ENCODE results near the gene KIAA0513.
A peak's percentile ranks its signal among the peaks of the same experiment; 100 is the strongest.
"Not testable (repeated sequence)": the region's sequence is repeated elsewhere in the genome, so short reads cannot be mapped to it uniquely, and the experiment has no call there.

KIAA0513 gene

DNA sequence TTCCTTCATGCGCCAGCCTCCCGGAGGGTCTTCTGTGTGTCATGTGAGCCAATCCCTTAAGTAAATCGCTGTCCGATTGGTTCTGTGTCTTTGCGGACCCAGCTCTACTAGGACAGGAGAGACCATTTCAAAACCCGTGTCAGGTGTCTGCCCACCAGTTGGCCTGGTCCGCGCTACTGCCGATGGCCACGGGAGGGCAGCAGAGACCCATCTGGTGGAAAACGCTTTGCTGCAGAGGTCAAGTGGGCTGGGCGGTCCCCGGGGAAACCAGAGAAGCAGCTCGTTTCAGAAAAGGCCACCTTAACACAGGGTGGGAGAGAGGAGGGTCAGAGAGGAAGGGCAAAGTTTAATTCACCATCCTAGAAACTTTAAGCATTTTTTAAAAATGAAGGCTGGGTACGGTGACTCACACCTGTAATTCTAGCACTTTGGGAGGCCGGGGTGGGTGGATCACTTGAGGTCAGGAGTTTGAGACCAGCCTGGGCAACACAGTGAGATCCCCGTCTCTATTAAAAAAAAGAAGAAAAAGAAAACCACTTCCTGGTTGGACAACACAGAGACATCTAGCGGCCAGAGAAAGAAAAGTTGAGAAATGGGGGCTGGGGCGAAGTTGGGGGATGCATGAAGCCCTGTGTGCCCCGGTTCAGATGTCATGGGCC lies 87.4 kb downstream of the KIAA0513 start:
- peak; percentile 95 for FAIRE-seq

DNA sequence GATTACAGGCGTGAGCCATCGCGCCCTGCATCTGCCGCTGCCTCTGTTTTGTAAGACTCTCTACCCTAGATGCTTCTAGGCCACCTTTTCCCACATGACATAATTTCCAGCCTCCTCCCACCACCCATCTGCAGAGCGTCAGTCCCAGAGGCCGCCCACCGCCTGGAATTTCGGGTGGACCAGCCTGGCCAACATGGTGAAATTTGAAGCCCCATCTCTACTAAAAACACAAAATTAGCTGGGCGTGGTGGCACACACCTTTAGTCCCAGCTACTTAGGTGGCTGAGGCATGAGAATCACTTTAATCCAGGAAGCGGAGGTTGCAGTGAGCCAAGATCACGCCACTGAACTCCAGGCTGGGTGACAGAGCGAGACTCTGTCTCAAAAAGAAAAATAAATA lies 89.8 kb downstream of the KIAA0513 start:
- no peak for FAIRE-seq

GRCh38 chr16:85120006-85120340 lies 92.4 kb downstream of the KIAA0513 start:
- no peak for FAIRE-seq

GRCh38 chr16:85123441-85123840 lies 95.8 kb downstream of the KIAA0513 start:
- FAIRE-seq, result not testable (repeated sequence)

DNA sequence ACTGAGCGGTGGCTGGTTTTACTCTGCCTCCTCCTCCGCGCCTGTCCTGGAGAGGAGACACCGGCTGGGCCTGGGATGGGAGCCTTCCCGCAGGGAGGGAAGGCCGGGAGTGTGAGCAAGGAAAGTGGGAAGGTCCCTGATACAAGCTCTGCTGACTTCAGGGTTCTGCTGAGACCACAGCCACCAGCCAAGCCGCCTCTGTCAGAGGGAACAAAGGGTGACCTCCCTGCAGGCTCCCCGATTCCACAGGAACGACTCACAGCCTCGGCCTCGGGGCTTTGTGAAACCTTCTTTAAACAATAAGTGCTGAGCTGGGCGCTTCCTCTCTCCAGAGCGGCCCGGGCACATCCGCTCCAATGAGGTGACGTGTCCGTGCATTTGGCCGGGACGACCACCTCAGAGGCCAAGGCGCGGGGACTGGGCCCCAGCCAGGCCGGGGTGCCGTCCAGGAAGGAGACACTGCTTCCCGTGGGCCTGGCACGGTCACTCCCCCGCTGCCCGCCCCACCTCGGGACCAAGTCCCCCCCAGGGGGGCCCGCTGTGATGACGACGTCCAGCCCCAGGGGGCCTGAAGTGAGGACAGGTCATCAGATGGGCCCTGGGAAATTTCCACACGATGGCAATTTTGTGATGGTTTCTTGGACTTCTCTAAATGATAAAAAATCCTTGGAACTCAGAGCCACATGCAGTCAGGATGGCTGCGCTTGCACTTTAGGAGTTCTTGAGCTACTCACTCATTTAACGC lies 96.5 kb downstream of the KIAA0513 start:
- FAIRE-seq, result no peak

GRCh38 chr16:85124636-85125346 lies 97.2 kb downstream of the KIAA0513 start:
- no peak for FAIRE-seq

DNA sequence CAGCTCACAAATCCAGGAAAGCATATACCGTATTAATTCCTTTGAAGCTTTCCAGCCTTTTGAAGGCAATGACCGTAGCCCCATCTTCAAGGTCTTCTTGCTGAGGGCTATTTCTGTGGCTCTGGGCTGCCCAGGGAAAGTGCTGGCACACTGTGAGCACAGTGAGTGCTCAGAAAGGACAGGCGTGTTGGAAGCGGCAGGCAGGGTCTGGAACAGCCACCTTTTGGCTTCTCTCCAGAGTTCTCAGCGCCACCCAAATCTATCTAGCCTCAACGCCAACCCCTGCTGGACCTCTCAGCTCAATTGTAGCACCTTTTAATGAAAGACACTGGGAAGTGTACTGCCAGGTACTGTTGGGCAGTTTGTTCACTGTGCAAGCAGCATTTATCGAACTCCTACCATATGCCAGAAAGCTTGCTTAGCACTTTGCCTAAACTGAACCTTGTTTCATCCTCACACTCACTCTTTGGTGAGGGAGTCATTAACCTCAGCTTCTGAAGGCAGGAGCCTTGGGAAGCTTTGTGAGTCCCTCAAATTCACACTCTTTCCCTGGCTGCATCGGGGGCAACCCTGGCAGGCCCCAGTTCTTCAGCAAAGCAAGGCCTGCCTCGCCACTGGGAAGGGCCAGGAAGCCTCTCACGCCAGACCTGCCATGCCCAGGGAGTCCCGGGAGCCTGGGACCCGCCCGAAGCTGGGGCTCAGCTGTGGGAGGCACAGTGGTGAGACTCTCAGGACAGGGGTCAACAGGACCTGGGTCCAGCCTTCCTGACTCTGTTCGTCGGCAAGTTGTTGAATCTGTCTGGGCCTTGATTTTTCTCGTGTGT lies 98.2 kb downstream of the KIAA0513 start:
- FAIRE-seq, result no peak

GRCh38 chr16:85126394-85126704 lies 98.8 kb downstream of the KIAA0513 start:
- FAIRE-seq, result no peak

DNA sequence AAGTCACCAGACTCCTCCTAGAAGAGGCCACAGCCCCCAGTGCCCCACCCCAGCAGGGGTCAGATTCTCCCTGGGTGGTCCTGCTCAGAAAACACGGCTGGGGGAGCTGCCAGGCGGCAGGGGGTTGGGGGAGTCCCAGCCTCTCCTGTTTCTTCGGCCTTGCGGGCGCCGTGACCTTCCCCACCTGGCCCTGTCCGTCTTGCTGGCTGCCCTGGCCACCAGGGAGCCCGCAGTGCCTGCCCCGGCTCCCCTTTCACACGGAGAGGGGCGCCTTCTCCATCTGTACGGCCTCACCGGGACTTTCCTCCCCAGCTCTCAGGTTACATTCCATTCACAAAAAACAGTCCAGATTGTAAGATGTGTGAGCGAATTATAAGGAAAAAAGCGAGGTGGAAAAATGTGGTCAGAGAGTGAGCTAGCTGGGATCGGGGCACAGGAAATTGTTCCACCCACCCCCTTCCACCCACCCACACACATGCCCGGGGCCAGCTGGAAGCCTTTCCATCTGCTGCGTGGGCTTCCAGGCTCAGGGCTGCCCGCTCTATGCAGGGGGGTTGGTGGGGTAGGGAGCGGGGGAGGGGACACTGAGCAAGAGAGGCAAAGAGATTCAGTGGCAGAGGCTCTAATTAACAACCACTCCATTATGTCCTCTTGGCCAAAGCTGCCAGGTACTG lies 99.2 kb downstream of the KIAA0513 start:
- FAIRE-seq, result peak; percentile 77

- no peak for FAIRE-seq
Observed at GRCh38 chr16:85127379-85127723, 99.8 kb downstream of the KIAA0513 start.

- FAIRE-seq, result no peak
Observed at GRCh38 chr16:85128079-85128837, 100.7 kb downstream of the KIAA0513 start.

DNA sequence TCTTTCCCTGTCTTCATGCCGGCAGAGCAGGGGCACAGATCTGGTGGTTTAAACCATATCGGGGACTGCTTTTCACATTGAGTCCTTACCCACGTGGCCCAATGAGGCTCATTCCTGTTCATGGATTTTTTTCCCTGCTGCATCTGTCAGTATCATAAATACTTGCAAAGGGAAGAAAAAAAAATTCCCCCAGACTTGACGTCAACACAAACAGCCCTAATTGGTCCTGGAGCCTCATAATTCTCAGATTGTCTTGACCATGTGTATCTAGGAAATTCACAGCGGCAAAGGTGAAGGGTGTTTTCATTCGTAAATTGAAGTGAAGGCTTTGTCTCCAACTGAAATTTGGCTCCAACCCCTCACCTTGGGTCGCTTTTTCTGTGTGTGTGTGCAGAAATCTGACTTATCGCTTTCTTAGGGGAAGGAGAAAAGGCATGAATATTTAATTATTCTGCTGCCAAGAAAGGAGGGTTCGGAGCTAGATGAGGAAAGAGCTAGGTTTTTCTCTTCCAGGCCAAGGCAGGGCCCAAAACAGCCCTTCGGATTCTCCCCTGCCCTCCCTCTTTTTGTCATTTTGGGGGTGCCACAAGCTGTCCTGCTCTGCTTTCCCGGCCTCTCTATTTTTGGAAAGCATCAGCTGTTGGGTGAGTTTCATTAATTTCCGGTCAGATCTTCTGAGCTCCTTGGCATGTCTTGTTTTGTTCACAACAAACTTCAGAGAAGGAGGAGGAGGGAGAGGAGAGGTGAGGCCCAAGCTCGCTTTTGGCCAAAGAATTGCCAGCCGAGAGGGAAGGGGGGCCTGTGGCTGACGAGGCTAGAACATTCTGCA lies 102.5 kb downstream of the KIAA0513 start:
- no peak for FAIRE-seq

- no peak for FAIRE-seq
Observed at GRCh38 chr16:85130705-85131028, 103.1 kb downstream of the KIAA0513 start.

GRCh38 chr16:85132456-85133289 lies 105.1 kb downstream of the KIAA0513 start:
- FAIRE-seq, result no peak

DNA sequence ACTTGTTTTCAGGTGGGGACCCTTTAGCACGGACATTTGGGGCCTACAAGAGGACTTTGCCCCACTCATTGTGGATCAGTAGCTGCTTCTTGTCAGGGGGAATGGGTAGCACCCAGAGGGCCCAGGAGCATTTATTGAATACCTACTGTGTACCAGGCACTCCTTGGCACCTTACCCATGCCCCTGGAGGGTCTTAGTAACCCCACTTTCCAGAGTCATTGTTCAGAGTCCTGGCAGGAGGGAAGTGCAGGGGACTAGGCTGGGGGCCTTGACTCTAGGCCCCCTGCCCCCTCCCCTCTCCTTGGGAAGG lies 105.7 kb downstream of the KIAA0513 start:
- no peak for FAIRE-seq

- FAIRE-seq, result no peak
Observed at GRCh38 chr16:85134076-85134788, 106.6 kb downstream of the KIAA0513 start.

GRCh38 chr16:85134789-85135142 lies 107.2 kb downstream of the KIAA0513 start:
- FAIRE-seq, result no peak

GRCh38 chr16:85136213-85136701 lies 108.7 kb downstream of the KIAA0513 start:
- FAIRE-seq, result no peak

DNA sequence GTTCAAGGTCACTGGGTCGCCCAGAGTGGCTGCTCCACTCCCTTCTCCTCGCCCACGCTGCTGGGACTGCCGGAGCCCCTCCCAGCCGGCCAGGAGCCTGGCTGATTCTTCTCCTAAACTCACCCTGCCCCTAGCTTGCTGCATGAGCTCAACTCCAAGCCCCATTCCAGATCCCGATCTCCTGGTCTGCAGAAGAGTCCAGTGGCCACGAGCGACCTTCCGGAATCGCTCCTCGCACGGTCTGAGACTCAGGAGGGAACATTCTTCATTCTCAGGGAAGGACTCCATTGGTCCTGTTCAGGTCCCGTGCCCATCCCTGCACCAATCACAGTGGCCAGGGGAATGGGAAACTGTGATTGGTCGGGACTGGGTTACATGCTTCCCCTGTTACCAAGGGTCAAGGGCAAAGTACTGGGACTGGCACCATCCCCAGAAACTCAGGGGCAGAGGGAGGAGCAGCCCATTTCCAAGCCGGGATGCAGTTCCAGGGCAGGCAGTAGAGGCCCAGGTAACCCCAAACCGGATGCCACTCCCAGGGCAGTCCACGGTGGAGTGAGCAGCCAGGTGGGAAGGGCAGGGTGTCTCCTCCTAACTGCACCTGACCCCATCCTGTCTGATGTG lies 109.2 kb downstream of the KIAA0513 start:
- FAIRE-seq, result no peak
